Measurements from ENCODE around the gene TMPRSS11A.

GRCh38 chr4:67869580-67870190, 93.6 kb downstream of the TMPRSS11A start:
- TF ChIP-seq CTCF (IDR thresholded peaks at IDR 0.05) = no peak
- TF ChIP-seq POLR2A (IDR thresholded peaks at IDR 0.05) = no peak

Measured in heart left ventricle (tissue), 13 donors.